ENCODE results near the gene LIN7A.
A peak's percentile ranks its signal among the peaks of the same experiment; 100 is the strongest.

LIN7A gene

DNA sequence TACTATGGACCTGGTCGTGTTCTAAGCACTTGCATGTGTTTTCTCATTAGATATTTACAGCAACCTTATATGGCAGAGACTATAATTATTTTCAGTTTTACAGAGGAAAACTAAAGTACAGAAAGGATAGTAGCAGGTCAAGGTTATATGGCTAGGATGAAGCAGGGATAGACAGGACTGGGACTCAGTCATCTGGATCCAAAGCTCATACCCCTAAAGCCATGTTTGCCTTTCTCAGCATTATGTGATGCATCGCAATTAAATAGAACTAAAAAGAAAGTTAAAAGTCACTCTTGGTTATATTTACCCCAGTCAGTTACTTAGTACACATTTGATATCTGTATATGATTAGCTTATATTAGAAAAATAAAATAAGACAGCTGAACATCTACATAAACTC is 13.3 kb downstream of the LIN7A start:
- Histone ChIP-seq H2AFZ (ENCODE audit: insufficient read depth, low read length, poor library complexity) (no peak overlapping the region), H2BK12ac (ENCODE audit: low read length) (no peak overlapping the region), H2AK5ac (ENCODE audit: low read length) (no peak overlapping the region), H4K12ac (ENCODE audit: low read depth, low read length) (no peak overlapping the region), H3K79me2 (ENCODE audit: control insufficient read depth, insufficient read depth, low read length, poor library complexity) (no peaks in the 10 kb centered on the region), H2BK120ac (ENCODE audit: insufficient read depth, low read length, poor library complexity) (no peak overlapping the region), H3K4ac (ENCODE audit: low read depth, low read length) (no peak overlapping the region), H3K23ac (ENCODE audit: low read length) (no peak overlapping the region), H2BK5ac (ENCODE audit: low read depth, low read length, poor library complexity) (no peak overlapping the region), H4K91ac (ENCODE audit: low read depth, low read length) (no peak overlapping the region), H3K36me3 (ENCODE audit: control insufficient read depth in 1 of 2, insufficient read depth in 2 of 2, low read length in 2 of 2) (no peaks in the 10 kb centered on the region), H3K79me1 (ENCODE audit: low read length) (no peaks in the 10 kb centered on the region), H3K4me3 (ENCODE audit: low read depth, low read length) (no peak overlapping the region), H3K4me2 (ENCODE audit: low read length) (no peak overlapping the region), H3K4me1 (ENCODE audit: control insufficient read depth in 1 of 2, insufficient read depth in 2 of 2, low read length in 2 of 2) (no peaks in the 10 kb centered on the region), H3K9me3 (ENCODE audit: insufficient read depth, low read depth, low read length) (no peaks in the 10 kb centered on the region), H3K9ac (ENCODE audit: low read length) (no peak overlapping the region), H3K14ac (ENCODE audit: low read length) (no peak overlapping the region), H3K27ac (ENCODE audit: low read depth, low read length) (no peak overlapping the region), H4K8ac (ENCODE audit: low read depth, low read length) (no peak overlapping the region), H3K27me3 (ENCODE audit: insufficient read depth, low read length) (no peaks in the 10 kb centered on the region), H3K18ac (ENCODE audit: low read length) (no peak overlapping the region)
- DNase-seq: no peak
- no CpG with 5 or more reads among the region's 2 CpGs for whole genome bisulfite sequencing (ENCODE audit: extremely low coverage, insufficient coverage, insufficient read length)

DNA sequence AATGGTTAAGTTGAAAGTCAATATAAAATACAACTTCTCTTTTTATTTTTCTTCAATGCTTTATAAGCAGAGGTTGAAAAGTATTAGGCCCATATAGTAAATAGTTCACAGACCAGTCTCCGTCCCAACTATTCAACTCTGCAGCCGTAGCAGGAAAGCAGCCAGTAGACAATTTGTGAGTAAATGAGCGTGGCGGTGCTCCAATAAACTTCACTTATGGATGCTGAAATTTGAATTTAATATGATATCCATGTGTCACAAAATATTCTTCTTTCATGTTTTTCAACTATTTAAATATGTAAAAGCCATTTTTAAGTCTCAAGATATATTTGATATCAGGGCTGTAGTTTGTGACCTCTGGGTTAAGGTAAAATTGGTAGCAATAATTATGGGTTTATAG is 17.7 kb downstream of the LIN7A start:
- Histone ChIP-seq H2AK5ac (ENCODE audit: low read length) (no peak overlapping the region), H3K27ac (ENCODE audit: low read depth, low read length) (no peak overlapping the region), H4K8ac (ENCODE audit: low read depth, low read length) (no peak overlapping the region), H2BK5ac (ENCODE audit: low read depth, low read length, poor library complexity) (no peak overlapping the region), H3K9me3 (ENCODE audit: insufficient read depth, low read depth, low read length) (no peaks in the 10 kb centered on the region), H3K27me3 (ENCODE audit: insufficient read depth, low read length) (no peaks in the 10 kb centered on the region), H3K4me3 (ENCODE audit: low read depth, low read length) (no peak overlapping the region), H3K4ac (ENCODE audit: low read depth, low read length) (no peak overlapping the region), H2BK120ac (ENCODE audit: insufficient read depth, low read length, poor library complexity) (no peak overlapping the region), H4K12ac (ENCODE audit: low read depth, low read length) (no peak overlapping the region), H4K91ac (ENCODE audit: low read depth, low read length) (no peak overlapping the region), H3K4me2 (ENCODE audit: low read length) (no peak overlapping the region), H2AFZ (ENCODE audit: insufficient read depth, low read length, poor library complexity) (no peak overlapping the region), H3K18ac (ENCODE audit: low read length) (no peak overlapping the region), H3K14ac (ENCODE audit: low read length) (no peak overlapping the region), H3K79me2 (ENCODE audit: control insufficient read depth, insufficient read depth, low read length, poor library complexity) (no peaks in the 10 kb centered on the region), H3K79me1 (ENCODE audit: low read length) (no peaks in the 10 kb centered on the region), H3K4me1 (ENCODE audit: control insufficient read depth in 1 of 2, insufficient read depth in 2 of 2, low read length in 2 of 2) (no peaks in the 10 kb centered on the region), H3K9ac (ENCODE audit: low read length) (no peak overlapping the region), H2BK12ac (ENCODE audit: low read length) (no peak overlapping the region), H3K23ac (ENCODE audit: low read length) (no peak overlapping the region), H3K36me3 (ENCODE audit: control insufficient read depth in 1 of 2, insufficient read depth in 2 of 2, low read length in 2 of 2) (no peaks in the 10 kb centered on the region)
- no CpG with 5 or more reads among the region's 4 CpGs for WGBS (ENCODE audit: extremely low coverage, insufficient coverage, insufficient read length)
- no peak for DNase-seq

DNA sequence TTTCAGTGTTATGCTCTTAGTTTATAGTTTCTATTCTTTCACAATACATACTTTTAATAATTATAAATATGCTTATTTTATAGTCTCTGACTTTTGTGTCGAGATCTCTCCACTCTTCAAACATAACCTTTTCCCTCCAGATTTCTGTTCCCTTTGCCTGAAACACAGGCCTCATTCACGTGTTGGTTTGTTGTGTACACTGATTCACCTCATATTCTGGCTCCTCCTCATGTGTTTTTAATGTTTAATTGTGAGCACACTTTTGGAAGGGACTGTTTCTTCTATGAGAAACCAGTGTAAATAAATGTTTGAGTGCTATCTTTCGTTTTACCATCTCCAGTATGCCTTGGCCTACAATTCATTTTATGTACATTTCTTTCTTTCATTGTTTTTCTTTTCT is 20.1 kb downstream of the LIN7A start:
- H3K79me1 ChIP-seq (ENCODE audit: low read length): no peaks in the 10 kb centered on the region
- H3K79me2 ChIP-seq (ENCODE audit: control insufficient read depth, insufficient read depth, low read length, poor library complexity): no peaks in the 10 kb centered on the region

DNA sequence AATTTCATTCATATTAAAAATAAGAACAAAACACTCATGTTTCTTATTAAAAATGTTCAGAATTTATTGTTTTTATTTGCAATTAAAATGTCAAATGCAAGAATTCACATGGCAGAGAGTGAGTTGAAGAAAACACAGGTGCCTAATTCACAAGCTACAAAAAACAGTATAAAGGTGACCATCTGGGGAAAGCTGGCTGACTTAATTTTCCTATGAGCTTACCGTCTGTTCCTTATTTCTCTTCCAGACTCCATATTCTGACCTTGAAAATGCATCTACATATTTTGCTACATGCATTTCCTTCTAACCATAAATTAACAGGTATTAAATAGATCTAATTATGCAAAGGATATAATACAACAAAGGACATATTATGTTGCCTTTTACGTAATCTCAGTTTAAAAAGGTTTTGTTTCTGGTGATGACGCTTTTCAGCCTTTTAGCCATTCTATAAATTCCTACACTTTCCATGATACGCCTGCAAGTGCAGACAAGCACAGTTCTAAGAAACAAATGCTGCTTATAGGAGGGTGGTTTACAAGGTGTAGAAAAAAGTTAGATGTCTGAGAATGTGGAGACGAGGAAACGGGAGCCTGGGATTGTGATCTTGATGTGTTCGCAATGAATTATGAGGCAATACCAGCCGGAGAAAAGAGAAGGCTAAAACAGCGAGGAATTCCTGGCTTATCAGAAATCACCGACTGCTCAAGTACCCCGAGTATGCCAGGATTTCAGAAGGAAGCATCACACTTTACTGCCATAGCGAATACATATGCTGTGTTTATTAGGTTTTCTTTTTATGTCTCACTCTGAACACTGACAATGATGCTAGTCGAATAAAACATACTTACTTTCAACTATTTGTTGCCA is 24.6 kb downstream of the LIN7A start:
- no CpG with 5 or more reads among the region's 13 CpGs for WGBS (ENCODE audit: extremely low coverage, insufficient coverage, insufficient read length)
- no peak overlapping the region for H4K8ac ChIP-seq (ENCODE audit: low read depth, low read length)

More for the DNA sequence above, 20.1 kb downstream of the LIN7A start:
- Histone ChIP-seq H3K18ac (ENCODE audit: low read length) (no peak overlapping the region), H4K91ac (ENCODE audit: low read depth, low read length) (no peak overlapping the region), H3K9ac (ENCODE audit: low read length) (no peak overlapping the region), H3K36me3 (ENCODE audit: control insufficient read depth in 1 of 2, insufficient read depth in 2 of 2, low read length in 2 of 2) (no peaks in the 10 kb centered on the region), H2BK120ac (ENCODE audit: insufficient read depth, low read length, poor library complexity) (no peak overlapping the region), H4K8ac (ENCODE audit: low read depth, low read length) (no peak overlapping the region), H3K9me3 (ENCODE audit: insufficient read depth, low read depth, low read length) (no peaks in the 10 kb centered on the region), H3K14ac (ENCODE audit: low read length) (no peak overlapping the region), H3K23ac (ENCODE audit: low read length) (no peak overlapping the region), H2BK5ac (ENCODE audit: low read depth, low read length, poor library complexity) (no peak overlapping the region), H3K4me2 (ENCODE audit: low read length) (no peak overlapping the region), H2AFZ (ENCODE audit: insufficient read depth, low read length, poor library complexity) (no peak overlapping the region), H3K27ac (ENCODE audit: low read depth, low read length) (no peak overlapping the region), H2AK5ac (ENCODE audit: low read length) (no peak overlapping the region), H3K27me3 (ENCODE audit: insufficient read depth, low read length) (no peaks in the 10 kb centered on the region), H4K12ac (ENCODE audit: low read depth, low read length) (no peak overlapping the region), H3K4me1 (ENCODE audit: control insufficient read depth in 1 of 2, insufficient read depth in 2 of 2, low read length in 2 of 2) (no peaks in the 10 kb centered on the region), H2BK12ac (ENCODE audit: low read length) (no peak overlapping the region), H3K4ac (ENCODE audit: low read depth, low read length) (no peak overlapping the region), H3K4me3 (ENCODE audit: low read depth, low read length) (no peak overlapping the region)
- DNase-seq: no peak
- no CpG with 5 or more reads among the region's 3 CpGs for WGBS (ENCODE audit: extremely low coverage, insufficient coverage, insufficient read length)

More for the DNA sequence above, 24.6 kb downstream of the LIN7A start:
- no peaks in the 10 kb centered on the region for H3K27me3 ChIP-seq (ENCODE audit: insufficient read depth, low read length)
- no peak overlapping the region for H3K14ac ChIP-seq (ENCODE audit: low read length)
- no peak overlapping the region for H2BK120ac ChIP-seq (ENCODE audit: insufficient read depth, low read length, poor library complexity)
- H3K4me2 ChIP-seq (ENCODE audit: low read length): peak overlapping the region; percentile 43
- no peaks in the 10 kb centered on the region for H3K79me2 ChIP-seq (ENCODE audit: control insufficient read depth, insufficient read depth, low read length, poor library complexity)
- DNase-seq: peak in 1 of 2 donors; percentile 24
- no peak overlapping the region for H3K4ac ChIP-seq (ENCODE audit: low read depth, low read length)
- no peak overlapping the region for H2BK5ac ChIP-seq (ENCODE audit: low read depth, low read length, poor library complexity)
- no peak overlapping the region for H2BK12ac ChIP-seq (ENCODE audit: low read length)
- no peaks in the 10 kb centered on the region for H3K4me1 ChIP-seq (ENCODE audit: control insufficient read depth in 1 of 2, insufficient read depth in 2 of 2, low read length in 2 of 2)
- no peak overlapping the region for H3K27ac ChIP-seq (ENCODE audit: low read depth, low read length)
- H4K91ac ChIP-seq (ENCODE audit: low read depth, low read length): no peak overlapping the region
- H3K23ac ChIP-seq (ENCODE audit: low read length): no peak overlapping the region
- H3K4me3 ChIP-seq (ENCODE audit: low read depth, low read length): no peak overlapping the region
- no peaks in the 10 kb centered on the region for H3K9me3 ChIP-seq (ENCODE audit: insufficient read depth, low read depth, low read length)
- H3K79me1 ChIP-seq (ENCODE audit: low read length): no peaks in the 10 kb centered on the region
- H2AK5ac ChIP-seq (ENCODE audit: low read length): no peak overlapping the region
- no peak overlapping the region for H4K12ac ChIP-seq (ENCODE audit: low read depth, low read length)
- no peak overlapping the region for H3K18ac ChIP-seq (ENCODE audit: low read length)
- no peaks in the 10 kb centered on the region for H3K36me3 ChIP-seq (ENCODE audit: control insufficient read depth in 1 of 2, insufficient read depth in 2 of 2, low read length in 2 of 2)
- no peak overlapping the region for H2AFZ ChIP-seq (ENCODE audit: insufficient read depth, low read length, poor library complexity)
- no peak overlapping the region for H3K9ac ChIP-seq (ENCODE audit: low read length)
